ENCODE data around the gene DEPDC7.
A peak's percentile ranks its signal among the peaks of the same experiment; 100 is the strongest.
"Not testable (repeated sequence)": the region's sequence is repeated elsewhere in the genome, so short reads cannot be mapped to it uniquely, and the experiment has no call there.

The DEPDC7 gene
- 0.16 to 4.4 (median 2.4) reads per million in 18 experiments for total RNA-seq

GRCh38 chr11:33015621-33016551 lies at the start of gene DEPDC7:
Gene DEPDC7 (plus strand): TSS chr11:33015878. CDS start chr11:33015956, 78 bp downstream.
- peak; percentile 88 for DNase-seq

DNA sequence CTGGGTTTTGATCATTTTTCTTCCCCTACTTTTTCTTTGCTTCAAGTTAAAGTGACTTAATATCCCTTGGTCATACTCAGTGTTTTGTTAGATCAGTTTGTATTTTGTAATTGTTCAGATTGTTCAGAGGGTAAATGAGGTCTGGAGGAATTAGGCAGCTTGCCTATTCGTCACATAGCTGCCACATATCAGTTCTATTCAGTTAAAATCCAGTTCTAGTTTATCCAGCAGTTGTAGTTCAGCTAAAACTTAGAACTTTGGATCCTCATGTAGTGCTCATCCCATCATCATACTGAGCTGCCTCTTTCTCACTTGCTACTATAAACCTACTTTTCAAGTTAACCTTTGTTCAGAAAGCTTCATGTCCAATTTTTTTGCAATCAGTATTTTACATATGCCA lies 47.1 kb upstream of the DEPDC7 start:
- no peak for DNase-seq

DNA sequence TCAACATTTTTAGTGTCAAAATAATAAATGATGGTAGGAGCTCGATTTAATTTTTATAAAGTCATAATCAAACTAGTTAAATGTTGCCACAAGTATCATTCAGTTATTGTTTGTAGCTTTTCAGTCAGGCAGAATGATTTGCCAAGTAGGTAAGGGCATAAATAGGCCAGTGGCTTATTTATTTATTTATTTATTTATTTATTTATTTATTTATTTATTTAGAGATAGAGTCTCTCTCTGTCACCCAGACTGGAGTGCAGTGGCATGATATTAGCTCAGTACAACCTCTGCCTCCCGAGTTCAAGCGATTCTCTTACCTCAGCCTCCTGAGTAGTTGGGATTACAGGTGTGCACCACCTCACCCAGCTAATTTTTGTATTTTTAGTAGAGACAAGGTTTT lies 43.4 kb upstream of the DEPDC7 start:
- not testable (repeated sequence) for DNase-seq

- DNase-seq: no peak
Observed at GRCh38 chr11:32972781-32973180, 42.9 kb upstream of the DEPDC7 start.

- no peak for DNase-seq
Observed at GRCh38 chr11:32982626-32983025, 33.1 kb upstream of the DEPDC7 start.

GRCh38 chr11:32983506-32983905 lies 32.2 kb upstream of the DEPDC7 start:
- no peak for DNase-seq

GRCh38 chr11:32985600-32985999 lies 30.1 kb upstream of the DEPDC7 start:
- DNase-seq: no peak

- no peak for DNase-seq
Observed at GRCh38 chr11:32987851-32988250, 27.8 kb upstream of the DEPDC7 start.

DNA sequence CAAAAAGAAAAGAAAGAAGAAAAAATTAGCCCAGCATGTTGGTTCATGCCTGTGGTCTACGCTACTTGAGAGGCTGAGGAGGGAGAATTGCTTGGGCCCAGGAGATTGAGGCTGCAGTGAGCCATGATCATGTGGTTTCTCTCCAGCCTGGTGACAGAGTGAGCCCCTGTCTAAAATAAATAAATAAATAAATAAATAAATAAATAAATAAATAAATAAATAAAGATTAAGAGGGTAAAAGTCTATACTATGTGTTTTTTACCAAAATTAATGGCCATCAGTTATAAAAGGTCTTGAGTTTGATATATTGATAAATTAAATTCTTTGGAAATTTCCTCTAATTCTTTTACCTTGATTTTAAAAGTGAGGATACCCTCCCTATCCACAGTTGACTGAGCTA lies 25.2 kb upstream of the DEPDC7 start:
- DNase-seq: no peak

DNA sequence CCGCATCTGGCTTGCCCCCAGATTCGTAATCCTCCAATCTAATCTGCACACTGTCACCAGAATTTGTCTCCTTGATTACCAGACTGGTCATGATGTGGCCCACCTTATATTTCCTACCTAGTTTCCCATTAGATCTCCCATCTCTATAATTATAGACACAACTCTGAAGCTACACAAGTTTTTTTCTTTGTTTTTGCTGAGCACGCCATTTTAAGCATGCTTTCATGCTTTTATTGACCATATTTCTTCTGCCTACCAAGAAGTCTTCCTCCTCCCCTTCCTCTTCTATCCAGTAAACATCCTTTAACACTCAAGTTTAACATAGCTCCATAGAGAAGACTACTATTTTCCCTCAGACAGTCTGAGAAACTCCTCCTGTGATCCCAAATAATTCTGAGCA lies 24.3 kb upstream of the DEPDC7 start:
- DNase-seq: no peak

DNA sequence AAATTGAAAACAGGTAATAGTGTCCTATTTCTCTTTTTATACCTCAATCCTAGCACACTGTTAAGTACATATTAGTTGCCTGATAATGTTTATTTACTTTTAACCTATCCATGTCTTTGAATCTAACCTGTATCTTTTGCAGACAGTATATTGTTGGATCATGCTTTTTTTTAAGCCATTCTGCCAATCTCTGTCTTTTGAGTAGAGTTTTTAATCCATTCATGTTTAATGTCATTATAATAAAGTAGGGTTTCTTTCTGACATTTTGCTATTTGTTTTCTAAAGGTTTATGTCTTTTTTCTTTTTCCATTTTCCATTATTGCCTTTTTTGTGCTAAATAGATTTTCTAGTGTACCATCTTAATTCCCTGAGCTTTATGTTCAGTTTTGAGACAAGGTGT lies 23.8 kb upstream of the DEPDC7 start:
- DNase-seq: no peak

GRCh38 chr11:33000181-33000580 lies 15.5 kb upstream of the DEPDC7 start:
- no peak for DNase-seq

- no peak for DNase-seq
Observed at GRCh38 chr11:33001281-33001680, 14.4 kb upstream of the DEPDC7 start.

GRCh38 chr11:33001751-33002542 lies 13.7 kb upstream of the DEPDC7 start:
- DNase-seq: no peak

- DNase-seq: no peak
Observed at GRCh38 chr11:33005175-33005574, 10.5 kb upstream of the DEPDC7 start.

GRCh38 chr11:33006010-33006409 lies 9.7 kb upstream of the DEPDC7 start:
- DNase-seq: no peak

- no peak for DNase-seq
Observed at GRCh38 chr11:33013755-33014154, 1.9 kb upstream of the DEPDC7 start.

GRCh38 chr11:33016654-33017053 lies 976 bp downstream of the DEPDC7 start:
- peak; percentile 20 to 24 for DNase-seq

- DNase-seq: no peak
Observed at GRCh38 chr11:33017478-33017877, 1.8 kb downstream of the DEPDC7 start.

DNA sequence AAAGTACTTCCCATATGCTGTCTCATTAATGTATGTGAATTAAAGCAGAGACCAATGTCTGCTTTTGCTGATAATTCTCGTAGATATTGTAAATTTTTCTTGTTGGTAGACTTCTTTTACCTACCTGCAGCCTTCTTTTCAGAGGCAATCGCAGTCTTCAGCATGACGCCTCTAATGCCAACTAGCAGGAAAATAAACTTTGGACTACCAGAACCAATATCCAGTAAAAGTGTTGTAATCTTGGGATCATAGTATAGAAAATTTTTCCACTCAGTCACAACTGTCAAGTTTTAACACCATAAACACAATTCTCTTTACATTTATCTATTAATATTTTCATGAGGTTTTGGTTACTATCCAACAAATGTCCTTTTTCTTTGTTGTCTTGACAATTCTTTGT lies 2.3 kb downstream of the DEPDC7 start:
- no peak for DNase-seq

GRCh38 chr11:33018840-33019239 lies 3.2 kb downstream of the DEPDC7 start:
- no peak for DNase-seq

GRCh38 chr11:33021501-33021900 lies 5.8 kb downstream of the DEPDC7 start:
- DNase-seq: no peak

- DNase-seq: no peak
Observed at GRCh38 chr11:33021937-33022336, 6.3 kb downstream of the DEPDC7 start.

DNA sequence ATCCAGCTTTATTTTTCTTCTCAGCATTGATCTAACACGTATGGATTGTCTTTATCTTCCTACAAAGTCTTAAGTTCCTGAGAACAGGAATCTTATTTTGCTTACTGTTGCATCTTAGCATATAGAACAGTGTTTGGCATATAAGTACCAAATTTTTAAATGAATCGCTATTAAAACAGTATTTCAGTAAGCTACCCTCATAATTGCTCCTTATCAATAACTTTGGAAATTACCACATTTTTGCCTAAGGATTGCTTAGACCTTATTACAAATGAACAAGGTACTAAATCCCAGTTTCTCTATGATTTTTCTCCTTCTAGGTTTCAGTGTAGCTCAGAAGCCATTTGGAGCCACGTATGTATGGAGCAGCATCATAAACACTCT lies 9.7 kb downstream of the DEPDC7 start:
- DNase-seq: no peak

Measured in inflammatory macrophage (primary cell).